Cortex of kidney (tissue), 1 donor: ENCODE results near the gene GJB3.
"Not testable (repeated sequence)": the region's sequence is repeated elsewhere in the genome, so short reads cannot be mapped to it uniquely, and the experiment has no call there.

ENCODE experiments used
- DNase-seq: peaks from one replicate; lab custom pipeline; 2025; lab: John Stamatoyannopoulos, UW

Gene GJB3

DNA sequence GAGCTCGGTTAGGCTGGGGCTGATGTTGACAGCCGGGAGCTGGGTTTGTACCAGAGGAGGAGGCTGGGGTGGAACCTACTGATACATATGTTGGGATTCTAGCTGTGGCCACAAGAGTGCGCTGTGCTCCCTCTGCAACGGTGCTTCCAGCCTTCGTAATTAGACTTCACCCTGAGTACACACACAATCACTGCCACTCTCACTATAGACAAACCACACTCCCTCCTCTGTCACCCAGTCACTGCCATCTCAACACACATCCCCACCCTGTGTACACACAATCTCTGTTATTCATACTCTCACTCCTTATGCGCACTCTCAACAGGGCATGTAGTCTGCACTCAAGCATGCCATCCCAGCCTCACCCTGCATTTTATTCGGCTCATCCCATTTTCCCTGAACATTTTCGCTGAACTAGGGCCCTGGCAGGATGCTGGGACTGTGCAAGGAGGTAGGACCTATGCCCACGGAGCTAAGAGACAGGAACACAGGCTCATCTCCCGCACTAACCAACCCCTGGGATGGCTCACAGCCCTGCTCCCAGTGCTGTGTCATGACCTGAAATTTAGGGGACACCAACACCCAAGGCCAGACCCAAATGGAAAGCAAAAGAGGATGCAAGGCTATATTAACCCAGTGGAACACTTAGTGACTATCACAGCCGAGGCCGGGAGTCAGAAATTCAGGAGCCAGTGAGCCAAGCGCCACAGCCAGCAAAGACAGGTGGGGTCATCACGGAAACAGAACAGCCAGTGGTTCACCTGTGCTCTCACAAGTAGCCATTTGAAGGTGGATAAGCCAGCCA, 5.7 kb downstream of the GJB3 start:
- DNase-seq: no peak

DNA sequence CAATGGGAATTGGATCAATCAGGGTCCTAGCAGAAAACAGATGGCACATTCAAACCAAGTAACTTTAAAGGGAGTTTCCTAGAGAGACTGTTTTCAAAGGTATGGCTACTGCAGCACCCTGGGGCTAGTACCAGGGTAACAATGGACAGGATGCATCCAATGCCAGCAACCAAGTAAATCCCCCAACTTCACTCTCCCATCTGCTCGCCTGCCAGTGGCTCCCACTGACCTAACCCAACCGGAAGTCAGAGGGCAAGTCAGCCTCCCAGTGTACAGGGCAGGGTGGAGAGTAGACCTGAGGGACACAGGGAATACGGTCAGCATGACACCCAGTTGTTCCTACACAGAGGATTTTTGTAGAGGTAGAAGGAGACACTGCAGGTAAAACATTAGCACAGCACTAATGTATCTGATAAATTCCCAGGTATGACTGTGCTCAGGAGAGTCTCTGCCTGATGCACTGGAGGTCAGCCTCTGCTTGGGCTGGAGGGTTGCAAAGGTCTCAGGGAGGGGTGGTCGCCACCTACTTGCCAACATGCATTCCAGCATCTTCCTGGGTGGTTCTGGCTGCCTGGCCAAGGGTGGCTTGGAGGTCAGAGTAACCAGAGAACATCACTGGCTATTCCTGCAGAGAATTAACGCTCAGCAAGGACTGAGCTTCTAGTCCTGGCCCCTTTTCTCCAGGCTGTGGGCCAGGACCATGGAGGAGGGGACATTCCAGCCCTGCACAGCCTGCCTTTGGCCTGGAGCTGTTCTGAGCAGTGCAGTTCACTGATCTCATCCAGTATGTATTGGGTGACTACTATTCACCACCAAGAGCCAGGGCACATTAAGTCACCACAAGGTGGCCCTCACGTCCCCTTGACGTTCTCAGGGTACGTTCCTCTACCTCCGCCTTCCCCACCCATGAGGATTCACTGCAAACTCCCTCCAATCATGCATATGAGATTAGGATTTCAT, 6.7 kb downstream of the GJB3 start:
- no peak for DNase-seq

DNA sequence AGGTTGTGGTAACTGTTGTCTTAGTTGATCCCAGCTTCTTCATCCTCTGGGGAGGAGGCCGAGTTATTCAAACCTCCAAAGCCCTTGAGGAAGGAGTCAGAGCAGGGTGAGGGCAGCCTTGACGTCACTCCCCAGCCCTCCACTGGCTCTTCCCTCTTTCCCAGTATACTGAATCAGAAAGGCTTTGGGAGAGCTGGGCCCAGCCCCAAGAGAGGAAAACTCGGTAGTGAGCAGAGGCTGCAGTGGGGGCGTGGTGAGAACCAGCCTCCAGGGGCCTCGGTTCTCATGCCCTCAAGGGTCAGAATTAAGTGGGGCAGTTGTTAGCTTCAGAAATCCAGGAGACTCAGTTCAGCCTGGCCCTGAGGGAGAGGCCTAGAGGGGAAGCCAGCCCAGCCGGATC, 10.0 kb downstream of the GJB3 start:
- no peak for DNase-seq

DNA sequence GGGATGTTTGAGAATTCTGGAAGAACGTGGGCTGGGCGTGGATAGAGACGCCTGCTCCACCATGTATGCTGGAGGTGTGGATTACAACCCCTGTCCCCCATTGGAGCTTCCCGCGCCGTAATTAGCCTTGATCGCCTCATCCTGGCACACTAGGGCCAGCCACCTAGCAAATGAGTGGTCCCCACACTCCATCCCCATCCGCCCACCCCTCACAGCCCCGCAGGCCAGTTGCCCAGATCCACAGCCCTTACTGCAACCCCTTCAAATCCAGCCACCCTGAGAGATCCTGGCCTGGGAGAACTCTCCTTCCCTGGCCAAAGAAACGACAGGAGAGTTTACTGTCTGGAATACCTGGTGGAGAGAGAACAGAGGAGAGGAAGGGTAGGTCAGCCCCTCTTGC, 11.4 kb downstream of the GJB3 start:
- DNase-seq: no peak

DNA sequence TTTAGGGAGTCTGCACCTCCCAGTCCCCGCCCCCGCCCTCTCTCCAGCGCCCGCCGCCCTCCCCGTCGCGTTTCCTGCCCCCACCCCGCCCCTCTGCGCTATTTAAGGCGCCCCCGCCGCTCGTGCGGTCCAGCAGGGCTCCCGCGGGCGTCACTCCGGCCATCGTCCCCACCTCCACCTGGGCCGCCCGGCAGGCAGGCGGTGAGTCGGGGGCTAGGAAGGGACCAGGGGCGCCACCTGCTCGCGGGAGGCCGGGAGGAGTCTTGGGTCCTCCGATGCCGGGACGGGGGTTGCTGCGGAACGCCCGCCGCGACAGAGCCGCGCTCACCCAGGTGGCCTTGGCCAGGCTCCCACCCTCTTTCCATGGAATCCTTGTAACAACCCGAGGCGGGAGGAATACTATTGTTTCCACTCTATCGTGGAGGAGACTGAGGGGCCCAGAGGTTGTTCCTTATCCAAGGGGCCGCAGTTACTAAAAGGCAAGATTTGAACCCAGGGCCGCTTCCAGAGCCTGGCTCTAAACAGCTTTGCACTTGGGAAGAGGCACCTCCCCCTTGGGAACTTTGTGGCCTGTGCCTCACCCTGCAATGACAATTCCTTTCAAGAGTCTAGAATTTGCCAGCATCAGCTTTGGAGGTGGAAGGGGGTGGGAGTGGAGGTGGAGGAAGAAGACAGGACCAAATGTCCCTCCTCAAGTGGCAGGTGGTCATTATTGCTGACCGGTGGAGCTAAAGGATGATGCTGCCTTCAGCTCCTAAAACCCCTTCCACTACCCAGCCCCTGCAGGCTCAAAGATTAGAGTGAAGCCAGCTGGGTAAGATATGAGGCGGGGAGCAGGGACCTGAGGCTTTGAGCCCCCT, 12.1 kb downstream of the GJB3 start, which contains the start of gene GJA4:
Gene GJA4 (plus strand): TSS at position 132 of the 860 bp plus-strand sequence. CDS start 1,215 bp downstream, outside the sequence.
- DNase-seq: no peak

DNA sequence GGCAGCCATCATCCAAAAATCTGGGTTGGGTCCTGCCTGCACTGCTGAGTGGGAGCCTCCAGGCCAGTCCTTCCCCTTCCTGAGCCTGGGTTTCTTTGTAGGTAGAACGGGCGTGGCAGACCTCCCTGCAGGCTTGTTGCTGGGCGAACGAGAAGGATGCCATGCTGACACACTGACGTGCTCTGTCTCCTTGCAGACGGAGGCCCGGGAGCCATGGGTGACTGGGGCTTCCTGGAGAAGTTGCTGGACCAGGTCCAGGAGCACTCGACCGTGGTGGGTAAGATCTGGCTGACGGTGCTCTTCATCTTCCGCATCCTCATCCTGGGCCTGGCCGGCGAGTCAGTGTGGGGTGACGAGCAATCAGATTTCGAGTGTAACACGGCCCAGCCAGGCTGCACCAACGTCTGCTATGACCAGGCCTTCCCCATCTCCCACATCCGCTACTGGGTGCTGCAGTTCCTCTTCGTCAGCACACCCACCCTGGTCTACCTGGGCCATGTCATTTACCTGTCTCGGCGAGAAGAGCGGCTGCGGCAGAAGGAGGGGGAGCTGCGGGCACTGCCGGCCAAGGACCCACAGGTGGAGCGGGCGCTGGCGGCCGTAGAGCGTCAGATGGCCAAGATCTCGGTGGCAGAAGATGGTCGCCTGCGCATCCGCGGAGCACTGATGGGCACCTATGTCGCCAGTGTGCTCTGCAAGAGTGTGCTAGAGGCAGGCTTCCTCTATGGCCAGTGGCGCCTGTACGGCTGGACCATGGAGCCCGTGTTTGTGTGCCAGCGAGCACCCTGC, 13.2 kb downstream of the GJB3 start:
- no peak for DNase-seq

DNA sequence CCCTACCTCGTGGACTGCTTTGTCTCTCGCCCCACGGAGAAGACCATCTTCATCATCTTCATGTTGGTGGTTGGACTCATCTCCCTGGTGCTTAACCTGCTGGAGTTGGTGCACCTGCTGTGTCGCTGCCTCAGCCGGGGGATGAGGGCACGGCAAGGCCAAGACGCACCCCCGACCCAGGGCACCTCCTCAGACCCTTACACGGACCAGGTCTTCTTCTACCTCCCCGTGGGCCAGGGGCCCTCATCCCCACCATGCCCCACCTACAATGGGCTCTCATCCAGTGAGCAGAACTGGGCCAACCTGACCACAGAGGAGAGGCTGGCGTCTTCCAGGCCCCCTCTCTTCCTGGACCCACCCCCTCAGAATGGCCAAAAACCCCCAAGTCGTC, 13.8 kb downstream of the GJB3 start:
- no peak for DNase-seq

DNA sequence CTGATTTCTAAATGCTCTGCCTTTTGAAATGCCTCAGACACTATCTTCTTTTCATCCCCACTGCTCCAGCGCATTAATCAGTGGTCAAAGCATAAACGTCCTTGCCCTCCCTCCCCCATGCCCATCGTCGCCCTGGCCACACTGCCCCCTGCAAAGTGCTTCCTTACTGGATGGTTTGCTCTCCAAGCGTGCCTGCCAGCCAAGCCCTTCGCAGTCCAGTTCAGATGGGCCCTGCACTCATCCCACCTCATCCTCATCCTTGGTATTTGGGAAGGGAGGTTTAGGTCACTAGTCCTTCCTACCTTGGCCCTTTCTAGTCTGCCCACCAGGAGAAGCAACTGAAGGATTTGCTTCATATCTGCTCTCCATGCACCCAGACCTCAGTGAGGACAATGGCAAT, 14.9 kb downstream of the GJB3 start:
- no peak for DNase-seq

DNA sequence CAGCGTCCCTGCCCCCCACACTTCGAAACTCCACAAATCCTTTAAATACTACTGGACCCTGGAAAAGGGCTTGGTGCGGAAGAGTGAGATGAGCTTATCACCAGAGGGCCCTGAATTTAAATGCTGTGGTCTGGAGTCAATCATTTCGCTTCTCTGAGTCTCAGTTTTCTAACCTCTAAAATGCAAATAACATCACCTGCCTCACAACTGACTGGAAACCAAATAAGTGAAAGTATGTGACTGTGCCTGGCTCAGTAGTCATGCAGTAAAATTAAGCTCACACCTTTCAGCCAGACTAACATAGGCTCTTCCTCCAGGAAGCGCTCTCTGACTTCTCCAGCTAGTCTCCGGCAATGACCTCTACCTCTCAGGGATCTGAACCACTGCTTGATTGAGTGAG, 16.0 kb downstream of the GJB3 start:
- no peak for DNase-seq

DNA sequence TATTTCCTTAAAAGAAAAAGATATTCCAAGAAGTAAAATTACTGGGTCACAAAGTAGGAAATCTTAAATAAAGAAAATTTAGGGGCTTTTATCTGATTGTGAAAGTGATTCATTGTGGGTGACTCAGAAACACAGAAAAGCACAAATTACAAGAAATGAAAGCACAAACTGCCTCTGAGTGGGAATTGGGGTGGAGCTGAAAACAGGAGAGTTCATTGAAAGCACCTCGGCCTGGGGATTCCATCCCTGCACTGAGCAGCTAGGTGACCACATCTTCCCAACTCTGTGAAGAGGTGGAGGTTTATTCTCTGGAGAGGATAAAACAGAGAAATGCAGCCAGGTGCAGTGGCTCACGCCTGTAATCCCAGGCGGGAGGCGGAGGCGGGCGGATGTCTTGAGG, 19.2 kb downstream of the GJB3 start:
- DNase-seq: no peak

DNA sequence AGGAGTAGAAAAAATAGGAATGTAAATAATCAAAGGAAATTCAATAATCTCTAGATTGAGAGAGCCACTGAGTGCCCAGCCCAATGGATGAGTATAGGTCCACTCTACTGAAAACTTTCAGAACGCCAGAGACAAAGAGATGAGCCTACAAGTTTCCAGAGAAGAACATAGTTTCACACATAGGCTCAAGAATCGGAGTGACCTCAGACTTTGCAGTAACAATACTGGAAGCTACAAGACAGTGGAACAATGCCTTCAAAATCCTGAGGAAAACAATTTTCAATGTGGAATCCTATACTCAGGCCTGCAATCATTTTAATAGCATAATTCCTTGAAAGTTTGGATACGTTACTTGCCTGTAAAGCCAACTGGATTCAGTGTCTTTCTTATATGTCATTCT, 22.8 kb downstream of the GJB3 start:
- no peak for DNase-seq

DNA sequence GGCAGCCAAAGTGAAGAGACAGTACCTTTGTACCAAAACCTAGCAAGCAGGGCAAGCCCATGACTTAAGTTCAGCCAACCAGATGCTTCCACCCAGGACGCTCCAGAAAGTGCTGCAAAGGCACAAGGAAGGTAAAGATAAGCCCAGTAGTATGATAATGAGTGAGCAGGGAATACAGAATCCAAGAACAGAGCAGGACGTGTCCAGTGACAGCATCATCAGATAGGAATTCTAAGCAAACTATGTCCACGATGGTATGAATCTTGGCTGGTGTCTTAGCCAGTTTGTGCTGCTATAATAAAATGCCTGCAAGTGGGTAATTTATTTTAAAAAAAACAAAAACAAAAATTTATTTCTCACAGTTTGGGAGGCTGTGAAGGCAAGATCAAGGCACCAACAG, 25.4 kb downstream of the GJB3 start:
- no peak for DNase-seq

DNA sequence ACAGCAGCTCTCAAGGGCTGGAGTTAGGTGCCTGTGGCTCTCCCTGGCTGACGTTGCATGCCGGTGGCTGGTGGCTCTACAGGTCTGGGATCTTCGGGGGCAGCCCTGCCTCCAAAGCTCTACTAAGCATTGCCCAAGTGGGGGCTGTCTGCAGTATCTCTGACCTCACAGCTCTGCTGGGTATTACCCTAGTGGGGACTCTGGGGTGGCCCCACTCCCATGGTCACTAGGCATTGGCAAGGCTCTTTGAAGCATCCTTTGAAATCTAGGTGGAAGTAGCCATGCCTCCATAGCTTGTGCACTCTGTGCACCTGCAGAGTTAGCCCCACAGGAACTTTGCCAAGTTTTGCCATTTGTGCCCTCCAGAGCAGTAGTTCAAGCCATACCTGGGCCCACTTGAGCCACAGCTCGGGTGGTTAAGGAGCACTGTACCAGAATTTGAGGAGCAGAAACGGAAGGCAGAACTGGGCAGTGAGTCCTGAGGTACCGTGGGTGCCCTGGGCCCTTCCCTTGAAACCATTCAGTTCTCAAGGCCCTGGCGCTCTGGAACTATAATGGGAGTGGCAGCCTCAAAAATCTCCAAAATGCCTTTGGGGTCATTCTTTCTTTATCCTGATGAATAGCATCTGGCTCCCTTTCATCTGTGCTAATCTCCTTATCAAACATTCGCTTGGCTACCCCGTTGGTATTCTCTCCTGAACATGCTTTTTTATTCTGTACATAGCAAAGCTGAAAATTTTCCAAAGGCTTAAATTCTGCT, 27.2 kb downstream of the GJB3 start:
- DNase-seq: no peak

DNA sequence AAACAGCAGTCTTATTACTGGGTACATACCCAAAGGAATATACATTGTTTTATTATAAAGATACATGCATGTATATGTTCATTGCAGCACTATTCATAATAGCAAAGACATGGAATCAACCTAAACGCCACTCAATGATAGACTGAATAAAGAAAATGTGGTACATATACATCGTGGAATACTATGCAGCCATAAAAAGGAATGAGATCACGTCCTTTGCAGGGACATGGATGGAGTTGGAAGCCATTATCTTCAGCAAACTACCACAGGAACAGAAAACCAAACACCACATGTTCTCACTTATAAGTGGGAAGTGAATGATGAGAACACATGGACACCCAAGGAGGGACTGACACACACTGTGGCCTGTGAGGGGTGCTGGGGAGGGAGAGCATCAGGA, 29.8 kb downstream of the GJB3 start:
- not testable (repeated sequence) for DNase-seq

DNA sequence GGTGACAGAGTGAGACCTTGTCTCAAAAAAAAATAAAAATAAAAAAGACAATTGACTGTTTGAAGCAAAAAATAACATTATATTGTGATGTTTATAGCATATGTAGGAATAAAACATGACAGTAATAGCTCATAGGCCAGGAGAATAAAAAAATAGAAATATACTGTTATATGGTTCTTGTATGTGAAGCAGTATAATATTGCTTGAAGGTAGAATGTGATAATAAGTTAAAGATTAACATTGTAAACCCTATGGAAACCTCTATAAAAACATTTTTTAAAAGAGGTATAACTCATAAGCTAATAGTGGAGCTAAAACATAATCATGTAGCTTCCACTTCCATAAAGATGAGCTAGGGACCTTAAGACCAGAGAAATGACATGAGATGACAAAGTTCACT, 35.3 kb downstream of the GJB3 start:
- DNase-seq: no peak

DNA sequence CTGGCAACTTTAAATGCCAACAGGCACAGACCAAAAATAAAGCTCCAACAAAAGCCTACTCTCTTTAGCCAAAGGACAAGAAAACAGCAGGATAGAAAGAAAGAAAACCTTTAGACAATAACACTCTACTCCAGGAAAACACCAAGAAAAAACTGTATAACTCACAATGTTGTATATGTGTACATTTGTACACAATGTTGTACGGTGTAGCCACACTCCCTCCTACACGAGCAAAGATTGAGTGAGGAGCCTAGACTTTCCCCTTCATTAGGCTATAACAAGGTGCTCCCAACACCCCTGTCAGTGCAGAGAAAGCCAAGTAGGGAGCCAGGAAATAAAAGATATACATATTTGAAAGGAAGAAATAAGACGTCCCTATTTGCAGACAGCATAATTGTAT, 35.8 kb downstream of the GJB3 start:
- no peak for DNase-seq

DNA sequence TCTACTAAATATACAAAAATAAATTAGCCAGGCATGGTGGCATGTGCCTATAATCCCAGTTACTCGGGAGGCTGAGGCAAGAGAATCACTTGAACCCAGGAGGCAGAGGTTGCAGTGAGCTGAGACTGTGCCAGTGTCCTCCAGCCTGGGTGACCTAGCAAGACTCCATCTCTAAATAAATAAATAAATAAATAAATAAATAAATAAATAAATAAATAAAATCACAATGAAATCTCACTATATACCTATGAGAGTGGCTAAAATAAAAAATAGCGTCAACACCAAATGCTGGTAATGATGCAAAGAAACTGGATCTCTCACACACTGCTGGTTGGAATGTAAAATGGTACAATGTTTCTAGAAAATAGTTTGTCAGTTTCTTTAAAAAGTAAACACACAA, 37.8 kb downstream of the GJB3 start:
- DNase-seq: not testable (repeated sequence)

DNA sequence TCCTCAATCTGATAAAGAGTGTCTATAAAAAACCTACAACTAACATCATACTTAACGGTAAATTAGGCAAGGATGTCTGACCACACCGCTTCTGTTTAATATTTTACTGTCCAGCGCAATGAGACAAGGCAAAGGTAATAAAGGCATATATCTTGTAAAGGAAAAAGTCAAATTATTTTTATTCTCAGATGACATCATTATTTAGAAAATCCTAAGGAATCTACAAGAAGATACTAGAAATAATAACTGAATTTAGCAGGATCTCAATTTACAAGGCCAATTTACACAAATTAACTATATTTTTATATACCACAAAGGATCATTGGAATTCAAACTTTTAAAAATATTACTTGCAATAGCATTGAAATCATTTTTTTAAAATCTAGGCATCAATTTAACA, 41.2 kb downstream of the GJB3 start:
- no peak for DNase-seq

DNA sequence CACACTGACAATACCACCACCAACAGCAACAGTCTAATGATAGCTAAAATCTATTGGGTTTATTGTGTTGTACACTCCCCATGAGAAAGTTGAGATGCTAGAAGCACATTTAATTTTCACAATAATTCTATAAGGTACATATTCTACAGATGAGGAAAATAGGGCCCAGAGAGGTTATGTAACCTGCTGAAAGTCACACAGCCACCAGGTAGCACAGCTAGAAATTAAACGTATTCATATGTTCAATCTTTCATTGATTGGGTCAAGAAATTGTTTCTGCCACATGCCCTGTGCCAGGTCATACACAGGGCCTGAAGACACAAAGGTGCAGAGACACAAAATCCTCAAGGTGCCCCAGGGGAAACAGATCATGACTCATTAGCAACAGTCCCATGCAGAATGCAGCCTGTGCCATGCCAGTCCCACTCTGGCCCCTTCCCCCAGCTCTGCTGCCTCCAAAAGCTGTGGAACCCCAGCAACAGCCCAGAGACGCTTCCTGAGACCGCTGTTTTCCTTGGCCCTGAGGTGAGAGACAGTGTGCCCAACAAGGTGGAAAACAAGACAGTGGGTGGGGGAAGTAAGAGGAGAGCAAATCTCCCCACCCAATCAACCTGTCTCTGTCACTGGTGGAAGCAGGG, 43.9 kb downstream of the GJB3 start:
- DNase-seq: no peak
